ENCODE data around the gene KDELR1. TPM values are rescaled to one million over a fixed set of nuclear protein-coding genes. Genes with fewer than 3 reads are reported as not detected.

KDELR1 gene
- total RNA-seq, 1 donor from 2014 or later = 325 TPM

- Mint-ChIP-seq H3K9me3 (ENCODE audit: unreplicated experiment) (no peaks in the 10 kb centered on the region), H3K27me3 (ENCODE audit: unreplicated experiment) (peaks cover 1% of the 10 kb centered on the region), H3K36me3 (ENCODE audit: low read depth, unreplicated experiment) (no peaks in the 10 kb centered on the region), H3K4me3 (ENCODE audit: unreplicated experiment) (no peak overlapping the region), H3K27ac (ENCODE audit: unreplicated experiment) (no peak overlapping the region), H3K4me1 (ENCODE audit: unreplicated experiment) (no peaks in the 10 kb centered on the region)
- TF ChIP-seq, protein P1, sequence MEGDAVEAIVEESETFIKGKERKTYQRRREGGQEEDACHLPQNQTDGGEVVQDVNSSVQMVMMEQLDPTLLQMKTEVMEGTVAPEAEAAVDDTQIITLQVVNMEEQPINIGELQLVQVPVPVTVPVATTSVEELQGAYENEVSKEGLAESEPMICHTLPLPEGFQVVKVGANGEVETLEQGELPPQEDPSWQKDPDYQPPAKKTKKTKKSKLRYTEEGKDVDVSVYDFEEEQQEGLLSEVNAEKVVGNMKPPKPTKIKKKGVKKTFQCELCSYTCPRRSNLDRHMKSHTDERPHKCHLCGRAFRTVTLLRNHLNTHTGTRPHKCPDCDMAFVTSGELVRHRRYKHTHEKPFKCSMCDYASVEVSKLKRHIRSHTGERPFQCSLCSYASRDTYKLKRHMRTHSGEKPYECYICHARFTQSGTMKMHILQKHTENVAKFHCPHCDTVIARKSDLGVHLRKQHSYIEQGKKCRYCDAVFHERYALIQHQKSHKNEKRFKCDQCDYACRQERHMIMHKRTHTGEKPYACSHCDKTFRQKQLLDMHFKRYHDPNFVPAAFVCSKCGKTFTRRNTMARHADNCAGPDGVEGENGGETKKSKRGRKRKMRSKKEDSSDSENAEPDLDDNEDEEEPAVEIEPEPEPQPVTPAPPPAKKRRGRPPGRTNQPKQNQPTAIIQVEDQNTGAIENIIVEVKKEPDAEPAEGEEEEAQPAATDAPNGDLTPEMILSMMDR (IDR thresholded peaks at IDR 0.05; ENCODE audit: unreplicated experiment) = no peak
- DNase-seq (ENCODE audit: low spot score) = no peak
Measured at GRCh38 chr19:48368936-48369335, 22.4 kb downstream of the KDELR1 start.

GRCh38 chr19:48367855-48368254, 23.5 kb downstream of the KDELR1 start:
- H3K36me3 Mint-ChIP-seq (ENCODE audit: low read depth, unreplicated experiment) = no peaks in the 10 kb centered on the region
- peaks cover 1% of the 10 kb centered on the region for H3K27me3 Mint-ChIP-seq (ENCODE audit: unreplicated experiment)
- no peaks in the 10 kb centered on the region for H3K9me3 Mint-ChIP-seq (ENCODE audit: unreplicated experiment)
- H3K4me3 Mint-ChIP-seq (ENCODE audit: unreplicated experiment) = no peak overlapping the region
- no peak overlapping the region for H3K27ac Mint-ChIP-seq (ENCODE audit: unreplicated experiment)
- no peak for DNase-seq (ENCODE audit: low spot score)
- TF ChIP-seq, protein P1 (IDR thresholded peaks at IDR 0.05; ENCODE audit: unreplicated experiment) = no peak
- no peaks in the 10 kb centered on the region for H3K4me1 Mint-ChIP-seq (ENCODE audit: unreplicated experiment)

GRCh38 chr19:48365602-48366001, 25.7 kb downstream of the KDELR1 start:
- TF ChIP-seq, protein P1 (IDR thresholded peaks at IDR 0.05; ENCODE audit: unreplicated experiment) = no peak
- Mint-ChIP-seq H3K36me3 (ENCODE audit: low read depth, unreplicated experiment) (no peaks in the 10 kb centered on the region), H3K27ac (ENCODE audit: unreplicated experiment) (no peak overlapping the region), H3K4me1 (ENCODE audit: unreplicated experiment) (peaks cover 2% of the 10 kb centered on the region), H3K27me3 (ENCODE audit: unreplicated experiment) (peaks cover 1% of the 10 kb centered on the region), H3K4me3 (ENCODE audit: unreplicated experiment) (no peak overlapping the region), H3K9me3 (ENCODE audit: unreplicated experiment) (no peaks in the 10 kb centered on the region)
- no peak for DNase-seq (ENCODE audit: low spot score)

- DNase-seq (ENCODE audit: low spot score) = no peak
- Mint-ChIP-seq H3K4me1 (ENCODE audit: unreplicated experiment) (peaks cover 8% of the 10 kb centered on the region), H3K9me3 (ENCODE audit: unreplicated experiment) (no peaks in the 10 kb centered on the region), H3K27me3 (ENCODE audit: unreplicated experiment) (no peaks in the 10 kb centered on the region), H3K4me3 (ENCODE audit: unreplicated experiment) (peak overlapping the region; percentile 37), H3K36me3 (ENCODE audit: low read depth, unreplicated experiment) (no peaks in the 10 kb centered on the region), H3K27ac (ENCODE audit: unreplicated experiment) (no peak overlapping the region)
- TF ChIP-seq, protein P1 (IDR thresholded peaks at IDR 0.05; ENCODE audit: unreplicated experiment) = no peak
Measured at GRCh38 chr19:48364598-48365348, 26.6 kb downstream of the KDELR1 start.

GRCh38 chr19:48363810-48364597, 27.3 kb downstream of the KDELR1 start, which contains the start of the genes SYNGR4 and TMEM143:
SYNGR4 (plus strand) TSS chr19:48364367; CDS start chr19:48365843, 1,476 bp downstream.
TMEM143 (minus strand) TSS chr19:48363940; CDS start chr19:48363920, 20 bp downstream.
- Mint-ChIP-seq H3K9me3 (ENCODE audit: unreplicated experiment) (no peaks in the 10 kb centered on the region), H3K27ac (ENCODE audit: unreplicated experiment) (peak within 1 kb of the TSS; percentile 78), H3K36me3 (ENCODE audit: low read depth, unreplicated experiment) (no peaks in the 10 kb centered on the region), H3K27me3 (ENCODE audit: unreplicated experiment) (no peaks in the 10 kb centered on the region), H3K4me3 (ENCODE audit: unreplicated experiment) (peak within 1 kb of the TSS; percentile 87), H3K4me1 (ENCODE audit: unreplicated experiment) (peaks cover 10% of the 10 kb centered on the region)
- TF ChIP-seq, protein P1 (IDR thresholded peaks at IDR 0.05; ENCODE audit: unreplicated experiment) = no peak
- DNase-seq (ENCODE audit: low spot score) = peak; percentile 95
